IPS-NIHi7 (cell line): Measurements from ENCODE around the gene TP53RK.

ENCODE experiments used
- DNase-seq: peaks from one replicate; pipeline ENCODE4 v3.0.0; 2012; ENCODE audit warnings: mixed read lengths; ENCODE audit errors: extremely low spot score

Gene TP53RK

GRCh38 chr20:46665602-46666001, 23.6 kb downstream of the TP53RK start:
- no peak for DNase-seq

GRCh38 chr20:46663531-46663930, 25.7 kb downstream of the TP53RK start:
- no peak for DNase-seq

- no peak for DNase-seq
These were observed 27.6 kb downstream of the TP53RK start for GRCh38 chr20:46661659-46662058.

GRCh38 chr20:46660487-46660886, 28.8 kb downstream of the TP53RK start:
- no peak for DNase-seq

- no peak for DNase-seq
These were observed 31.6 kb downstream of the TP53RK start for GRCh38 chr20:46657618-46658017.

GRCh38 chr20:46657137-46657536, 32.1 kb downstream of the TP53RK start:
- no peak for DNase-seq

- DNase-seq, result no peak
These were observed 36.5 kb downstream of the TP53RK start for GRCh38 chr20:46652699-46653098.

GRCh38 chr20:46651091-46651962, 37.9 kb downstream of the TP53RK start, which contains the start of gene SLC13A3:
SLC13A3 (minus strand) TSS chr20:46651459; CDS start chr20:46651421, 38 bp downstream.
- peak; percentile 85 for DNase-seq

GRCh38 chr20:46650575-46651090, 38.6 kb downstream of the TP53RK start:
- DNase-seq, result no peak

GRCh38 chr20:46649965-46650542, 39.2 kb downstream of the TP53RK start:
- DNase-seq, result no peak

GRCh38 chr20:46649650-46649949, 39.6 kb downstream of the TP53RK start:
- no peak for DNase-seq

- DNase-seq, result peak; percentile 38
These were observed 40.2 kb downstream of the TP53RK start for GRCh38 chr20:46648903-46649649.

GRCh38 chr20:46647469-46647868, 41.8 kb downstream of the TP53RK start:
- no peak for DNase-seq

- DNase-seq, result no peak
These were observed 42.4 kb downstream of the TP53RK start for GRCh38 chr20:46646659-46647380.

GRCh38 chr20:46646122-46646521, 43.1 kb downstream of the TP53RK start:
- DNase-seq, result no peak

GRCh38 chr20:46644733-46645132, 44.5 kb downstream of the TP53RK start:
- no peak for DNase-seq

- no peak for DNase-seq
These were observed 45.1 kb downstream of the TP53RK start for GRCh38 chr20:46644160-46644559.

GRCh38 chr20:46642969-46643343, 46.3 kb downstream of the TP53RK start:
- no peak for DNase-seq

GRCh38 chr20:46642265-46642968, 46.8 kb downstream of the TP53RK start:
- DNase-seq, result no peak

- DNase-seq, result no peak
These were observed 47.8 kb downstream of the TP53RK start for GRCh38 chr20:46641424-46641823.
